GM12892 (cell line): ENCODE measurements around the gene RTEL1.
A peak's percentile ranks its signal among the peaks of the same experiment; 100 is the strongest.

Source experiments
- POLR2A ChIP-seq: IDR thresholded peaks from 2 replicates; pipeline ENCODE4 v1.6.1; 2011; ENCODE audit warnings: low read depth, low read length, control low read depth
- POLR2AphosphoS5 ChIP-seq: IDR thresholded peaks from 2 replicates; pipeline ENCODE4 v1.6.1; 2011; ENCODE audit warnings: low read depth, low read length, control low read depth
- TAF1 ChIP-seq: IDR thresholded peaks from 2 replicates; pipeline ENCODE4 v1.6.1; 2011; ENCODE audit warnings: low read depth, mild to moderate bottlenecking, control low read depth, low read length, borderline replicate concordance

DNA sequence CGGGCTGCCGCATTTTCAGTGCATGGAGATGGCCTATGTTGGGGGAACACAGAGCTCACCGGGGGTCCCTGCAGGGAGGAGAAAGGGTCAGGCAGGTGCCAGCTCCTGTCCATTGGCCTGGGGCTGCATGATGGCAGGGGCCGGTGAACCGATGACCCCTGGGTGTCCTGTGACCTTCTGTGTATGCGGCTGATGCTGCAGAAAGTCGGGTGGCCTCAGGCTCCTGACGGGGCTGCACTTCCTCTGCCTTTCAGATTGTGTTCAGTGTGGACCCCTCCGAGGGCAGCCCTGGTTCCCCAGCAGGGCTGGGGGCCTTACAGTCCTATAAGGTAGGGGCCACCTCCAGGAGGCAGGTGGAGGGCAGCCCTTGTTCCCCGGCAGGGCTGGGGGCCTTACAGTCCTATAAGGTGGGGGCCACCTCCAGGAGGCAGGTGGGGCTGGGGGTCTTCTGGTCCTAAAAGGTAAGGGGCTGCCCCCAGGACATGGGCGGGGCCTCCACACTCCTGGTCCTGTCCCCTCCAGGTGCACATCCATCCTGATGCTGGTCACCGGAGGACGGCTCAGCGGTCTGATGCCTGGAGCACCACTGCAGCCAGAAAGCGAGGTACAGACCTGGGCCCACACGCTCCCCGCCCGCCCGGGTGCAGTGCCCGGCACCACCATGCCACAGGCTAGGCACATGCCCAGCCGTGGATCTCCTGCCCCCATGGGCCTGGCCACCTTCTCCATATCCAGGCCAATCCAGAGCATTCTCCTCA is 27.3 kb downstream of the RTEL1 start:
- TF ChIP-seq POLR2A, result no peak
- TF ChIP-seq POLR2AphosphoS5, result 0 out of 2 replicates have a peak, but pooled peaks have one; percentile 30
- TF ChIP-seq TAF1, result no peak
